Prostate gland (tissue), 1 donor: ENCODE results near the gene RBM20.

ENCODE experiments used
- POLR2A ChIP-seq: fragments of 450-650 bp; IDR thresholded peaks from one replicate; pipeline ENCODE4 v1.6.1; 2016; ENCODE audit warnings: antibody characterized with exemption, mild to moderate bottlenecking
- POLR2AphosphoS5 ChIP-seq: sonication (generic); formaldehyde crosslinking; IDR thresholded peaks from one replicate; pipeline ENCODE4 v1.6.1; 2017; ENCODE audit warnings: antibody characterized with exemption

- no peak for TF ChIP-seq POLR2AphosphoS5
- TF ChIP-seq POLR2A: no peak
These were observed 198.3 kb downstream of the RBM20 start for GRCh38 chr10:110842326-110842904.
